Neural crest cell (in vitro differentiated cells): Measurements from ENCODE around the gene IYD. TPM values are rescaled to one million over a fixed set of nuclear protein-coding genes. Genes with fewer than 3 reads are reported as not detected.

Experiments used
- DNase-seq: peaks from one replicate; pipeline ENCODE4 v3.0.0; 2021; ENCODE audit warnings: low read depth, mixed read lengths, low spot score
- H3K27ac Mint-ChIP-seq: one replicate; pipeline ENCODE4 v1.8.0; 2021; ENCODE audit warnings: mild to moderate bottlenecking, mixed read lengths; ENCODE audit not compliant: unreplicated experiment
- H3K27me3 Mint-ChIP-seq: 2 replicates; pipeline ENCODE4 v1.8.0; 2021; ENCODE audit warnings: low read depth, mild to moderate bottlenecking, mixed read lengths
- H3K36me3 Mint-ChIP-seq: 2 replicates; pipeline ENCODE4 v1.8.0; 2021; ENCODE audit warnings: low read depth, mild to moderate bottlenecking, mixed read lengths
- H3K4me1 Mint-ChIP-seq: 2 replicates; pipeline ENCODE4 v1.8.0; 2021; ENCODE audit warnings: mixed read lengths
- H3K4me3 Mint-ChIP-seq: one replicate; pipeline ENCODE4 v1.8.0; 2021; ENCODE audit warnings: mild to moderate bottlenecking, mixed read lengths
- H3K9me3 Mint-ChIP-seq: 2 replicates; pipeline ENCODE4 v1.8.0; 2021; ENCODE audit warnings: mixed read lengths
- CTCF ChIP-seq: fragments of 200-600 bp; sonication (generic); conservative IDR thresholded peaks from 2 replicates; pipeline ENCODE4 v1.5.0; 2021; ENCODE audit warnings: antibody characterized with exemption, mild to moderate bottlenecking
- total RNA-seq: library from RNA; stranded (reverse); gene quantifications from 2 replicates; pipeline ENCODE4 v1.2.1, GENCODE V29; 2021

Gene IYD
- total RNA-seq, 1 donor from 2014 or later, result not detected

GRCh38 chr6:150333585-150333941 is 35.2 kb upstream of the IYD start:
- Mint-ChIP-seq H3K4me3 (no peak overlapping the region), H3K27me3 (no peaks in the 10 kb centered on the region), H3K36me3 (no peaks in the 10 kb centered on the region), H3K4me1 (peaks cover 13% of the 10 kb centered on the region), H3K9me3 (peaks cover 5% of the 10 kb centered on the region), H3K27ac (no peak overlapping the region)
- no peak for DNase-seq
- TF ChIP-seq CTCF, result no peak

GRCh38 chr6:150334790-150335783 is 33.7 kb upstream of the IYD start:
- peak; percentile 39 for DNase-seq
- no peaks in the 10 kb centered on the region for H3K27me3 Mint-ChIP-seq
- peaks cover 5% of the 10 kb centered on the region for H3K9me3 Mint-ChIP-seq
- H3K4me1 Mint-ChIP-seq, result peaks cover 13% of the 10 kb centered on the region
- no peak overlapping the region for H3K27ac Mint-ChIP-seq
- no peak overlapping the region for H3K4me3 Mint-ChIP-seq
- TF ChIP-seq CTCF, result peak; percentile 93
- H3K36me3 Mint-ChIP-seq, result no peaks in the 10 kb centered on the region

GRCh38 chr6:150336299-150336698 is 32.5 kb upstream of the IYD start:
- H3K9me3 Mint-ChIP-seq, result peaks cover 5% of the 10 kb centered on the region
- no peak overlapping the region for H3K4me3 Mint-ChIP-seq
- no peak for TF ChIP-seq CTCF
- DNase-seq, result no peak
- H3K27me3 Mint-ChIP-seq, result no peaks in the 10 kb centered on the region
- H3K4me1 Mint-ChIP-seq, result peaks cover 13% of the 10 kb centered on the region
- H3K27ac Mint-ChIP-seq, result no peak overlapping the region
- no peaks in the 10 kb centered on the region for H3K36me3 Mint-ChIP-seq

GRCh38 chr6:150336708-150337107 is 32.1 kb upstream of the IYD start:
- H3K9me3 Mint-ChIP-seq, result peaks cover 5% of the 10 kb centered on the region
- H3K27me3 Mint-ChIP-seq, result no peaks in the 10 kb centered on the region
- H3K4me3 Mint-ChIP-seq, result no peak overlapping the region
- no peak for TF ChIP-seq CTCF
- no peak for DNase-seq
- H3K27ac Mint-ChIP-seq, result no peak overlapping the region
- H3K36me3 Mint-ChIP-seq, result no peaks in the 10 kb centered on the region
- H3K4me1 Mint-ChIP-seq, result peaks cover 13% of the 10 kb centered on the region

- no peak for DNase-seq
- Mint-ChIP-seq H3K9me3 (no peaks in the 10 kb centered on the region), H3K4me1 (no peaks in the 10 kb centered on the region), H3K36me3 (no peaks in the 10 kb centered on the region), H3K27ac (no peak overlapping the region), H3K4me3 (no peak overlapping the region), H3K27me3 (no peaks in the 10 kb centered on the region)
- TF ChIP-seq CTCF, result no peak
These were observed 26.7 kb upstream of the IYD start for GRCh38 chr6:150342126-150342525.
